Loucy (cell line): ENCODE data around the gene PPOX.

Experiments
- H2AFZ ChIP-seq: fragments of 200-600 bp; sonication (generic); 2 replicates; pipeline ENCODE4 v1.6.0; 2016; ENCODE audit warnings: antibody characterized with exemption, mild to moderate bottlenecking, low read length, moderate library complexity
- H3F3A ChIP-seq: fragments of 200-600 bp; 2 replicates; pipeline ENCODE4 v1.6.0; 2016; ENCODE audit warnings: antibody characterized with exemption, low read depth, mild to moderate bottlenecking
- H3K27me3 ChIP-seq: fragments of 200-600 bp; sonication (generic); 2 replicates; pipeline ENCODE4 v1.6.1; 2014; ENCODE audit warnings: low read length, mild to moderate bottlenecking; ENCODE audit not compliant: insufficient read depth, poor library complexity, severe bottlenecking
- H3K36me3 ChIP-seq: fragments of 200-600 bp; sonication (generic); 2 replicates; pipeline ENCODE4 v1.6.1; 2016; ENCODE audit warnings: low read length; ENCODE audit not compliant: insufficient read depth
- H3K4me1 ChIP-seq: fragments of 200-600 bp; sonication (generic); 2 replicates; pipeline ENCODE4 v1.5.1; 2014; ENCODE audit warnings: low read length, mild to moderate bottlenecking; ENCODE audit not compliant: insufficient read depth, poor library complexity, severe bottlenecking
- H3K4me2 ChIP-seq: fragments of 200-600 bp; sonication (generic); 2 replicates; pipeline ENCODE4 v1.6.0; 2014; ENCODE audit warnings: antibody characterized with exemption, low read length, low read depth, mild to moderate bottlenecking; ENCODE audit not compliant: poor library complexity, severe bottlenecking
- H3K4me3 ChIP-seq: fragments of 200-600 bp; sonication (generic); 2 replicates; pipeline ENCODE4 v1.5.1; 2014; ENCODE audit warnings: low read length, mild to moderate bottlenecking, mixed read lengths; ENCODE audit not compliant: poor library complexity, severe bottlenecking
- H3K79me2 ChIP-seq: fragments of 200-600 bp; sonication (generic); 2 replicates; pipeline ENCODE4 v1.6.1; 2014; ENCODE audit warnings: low read length; ENCODE audit not compliant: insufficient read depth
- H3K9ac ChIP-seq: fragments of 200-600 bp; sonication (generic); 2 replicates; pipeline ENCODE4 v1.6.0; 2014; ENCODE audit warnings: mild to moderate bottlenecking, low read depth, low read length, moderate library complexity; ENCODE audit not compliant: poor library complexity, severe bottlenecking
- H3K9me2 ChIP-seq: fragments of 200-600 bp; sonication (generic); replicated peaks from 2 replicates; pipeline ENCODE4 v1.6.1; 2016; ENCODE audit warnings: low read depth, low read length, mixed read lengths
- H3K9me3 ChIP-seq: fragments of 200-600 bp; sonication (generic); 2 replicates; pipeline ENCODE4 v1.6.1; 2014; ENCODE audit warnings: mild to moderate bottlenecking, antibody characterized with exemption, low read length, low read depth; ENCODE audit not compliant: insufficient read depth
- H4K20me1 ChIP-seq: fragments of 200-600 bp; sonication (generic); 2 replicates; pipeline ENCODE4 v1.6.0; 2014; ENCODE audit warnings: antibody characterized with exemption, low read length, mild to moderate bottlenecking; ENCODE audit not compliant: insufficient read depth, poor library complexity, severe bottlenecking
- CTCF ChIP-seq: fragments of 200-600 bp; sonication (generic); conservative IDR thresholded peaks from 2 replicates; pipeline ENCODE4 v1.5.1; 2014; ENCODE audit warnings: mild to moderate bottlenecking, antibody characterized with exemption, low read length
- EZH2phosphoT487 ChIP-seq: fragments of 200-600 bp; IDR thresholded peaks from 2 replicates; pipeline ENCODE4 v1.6.1; 2018; ENCODE audit warnings: antibody characterized with exemption, mild to moderate bottlenecking, moderate library complexity, borderline replicate concordance

Gene PPOX

GRCh38 chr1:161168906-161169305 lies 2.7 kb downstream of the PPOX start:
- H2AFZ ChIP-seq = no peak overlapping the region
- TF ChIP-seq CTCF = no peak
- no peak for TF ChIP-seq EZH2phosphoT487
- no peak overlapping the region for H3K4me3 ChIP-seq
- H3K79me2 ChIP-seq = peaks cover 6% of the 10 kb centered on the region; the same call in 1 of the 2 replicates
- H3K9me3 ChIP-seq = no peaks in the 10 kb centered on the region
- H3F3A ChIP-seq = no peaks in the 10 kb centered on the region
- H3K4me2 ChIP-seq = no peak overlapping the region
- H3K9me2 ChIP-seq = no peaks in the 10 kb centered on the region
- H3K4me1 ChIP-seq = peaks cover 8% of the 10 kb centered on the region
- no peaks in the 10 kb centered on the region for H3K27me3 ChIP-seq
- no peak overlapping the region for H3K9ac ChIP-seq
- H4K20me1 ChIP-seq = no peaks in the 10 kb centered on the region
- peaks cover 30% of the 10 kb centered on the region; the same call in 1 of the 2 replicates for H3K36me3 ChIP-seq

GRCh38 chr1:161171191-161171590 lies 5.0 kb downstream of the PPOX start:
- Histone ChIP-seq H3K4me3 (no peak overlapping the region), H2AFZ (no peak overlapping the region), H3K9me3 (no peaks in the 10 kb centered on the region), H3K36me3 (peaks cover 36% of the 10 kb centered on the region; the same call in 1 of the 2 replicates), H3K4me2 (no peak overlapping the region), H3K79me2 (peaks cover 20% of the 10 kb centered on the region), H3F3A (no peaks in the 10 kb centered on the region), H3K4me1 (peaks cover 22% of the 10 kb centered on the region), H3K9ac (no peak overlapping the region), H4K20me1 (peaks cover under 1% of the 10 kb centered on the region), H3K27me3 (no peaks in the 10 kb centered on the region), H3K9me2 (no peaks in the 10 kb centered on the region)
- no peak for TF ChIP-seq EZH2phosphoT487
- TF ChIP-seq CTCF = peak; percentile 34

- peaks cover 5% of the 10 kb centered on the region for H4K20me1 ChIP-seq
- H3K27me3 ChIP-seq = no peaks in the 10 kb centered on the region
- H3K79me2 ChIP-seq = peaks cover 25% of the 10 kb centered on the region
- H2AFZ ChIP-seq = no peak overlapping the region
- H3K36me3 ChIP-seq = peaks cover 36% of the 10 kb centered on the region; the same call in 1 of the 2 replicates
- no peaks in the 10 kb centered on the region for H3F3A ChIP-seq
- no peak for TF ChIP-seq CTCF
- TF ChIP-seq EZH2phosphoT487 = no peak
- H3K9me2 ChIP-seq = no peaks in the 10 kb centered on the region
- H3K9ac ChIP-seq = no peak overlapping the region
- no peak overlapping the region for H3K4me2 ChIP-seq
- peaks cover 26% of the 10 kb centered on the region for H3K4me1 ChIP-seq
- H3K4me3 ChIP-seq = no peak overlapping the region
- H3K9me3 ChIP-seq = no peaks in the 10 kb centered on the region
These were observed 5.5 kb downstream of the PPOX start for GRCh38 chr1:161171696-161172095.
